Thyroid gland (tissue), 4 donors: ENCODE data around the gene DMD.

ENCODE experiments used
- CTCF ChIP-seq, 6 experiments: fragments of 200-600 bp in 3 of 6; fragments of 450-650 bp in 3 of 6; sonication (generic) in 3 of 6; IDR thresholded peaks; one replicate each; pipeline ENCODE4 v1.5.1; 2016 to 2019; ENCODE audit warnings: antibody characterized with exemption in 6 of 6, mild to moderate bottlenecking in 2 of 6, inconsistent platforms in 1 of 6, moderate library complexity in 1 of 6
- POLR2A ChIP-seq, 2 donors: fragments of 450-650 bp; IDR thresholded peaks; one replicate each; pipeline ENCODE4 v1.6.1; 2017; ENCODE audit warnings: antibody characterized with exemption in 2 of 2, mild to moderate bottlenecking in 2 of 2, moderate library complexity in 1 of 2

GRCh38 chrX:31070057-31070468 lies 2141.3 kb downstream of the DMD start:
- no peak for TF ChIP-seq CTCF (IDR thresholded peaks at IDR 0.05)
- TF ChIP-seq POLR2A (IDR thresholded peaks at IDR 0.05): no peak
